WTC11 (cell line): ENCODE measurements around the gene MYO18B.

Source experiments
- ESRRA ChIP-seq: sonication (generic); formaldehyde crosslinking; IDR thresholded peaks from 2 replicates; pipeline ENCODE4 v1.8.1; 2022; ENCODE audit warnings: mild to moderate bottlenecking, missing genetic modification reagents, borderline replicate concordance
- ZNF232 ChIP-seq: sonication (generic); formaldehyde crosslinking; IDR thresholded peaks from 2 replicates; pipeline ENCODE4 v1.8.0; 2022; ENCODE audit warnings: mild to moderate bottlenecking, missing genetic modification reagents
- TF ChIP-seq, protein P1 (sequence below): fragments of 200-600 bp; IDR thresholded peaks from 2 replicates; pipeline ENCODE4 v1.8.0; 2022; ENCODE audit warnings: antibody characterized with exemption

DNA sequence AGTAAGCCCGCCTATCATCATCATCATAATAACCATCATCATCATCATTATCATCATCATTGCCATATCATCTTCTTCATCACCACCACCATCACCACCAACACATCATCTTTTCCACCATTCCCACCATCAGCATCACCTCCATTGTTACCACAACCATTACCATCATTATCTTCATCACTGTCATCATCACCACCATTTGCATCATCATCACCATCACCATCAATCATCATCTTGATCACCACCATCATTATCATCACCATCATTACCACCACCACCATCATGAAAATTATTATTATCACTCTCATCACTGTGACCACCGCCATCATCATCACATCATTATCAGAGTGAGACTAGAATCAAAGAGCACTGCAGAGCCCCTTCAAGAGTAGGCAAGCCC lies 227.9 kb downstream of the MYO18B start:
- TF ChIP-seq ZNF232 (CRISPR knock-in tag) = no peak
- TF ChIP-seq ESRRA (CRISPR knock-in tag) = no peak
- TF ChIP-seq, protein P1, sequence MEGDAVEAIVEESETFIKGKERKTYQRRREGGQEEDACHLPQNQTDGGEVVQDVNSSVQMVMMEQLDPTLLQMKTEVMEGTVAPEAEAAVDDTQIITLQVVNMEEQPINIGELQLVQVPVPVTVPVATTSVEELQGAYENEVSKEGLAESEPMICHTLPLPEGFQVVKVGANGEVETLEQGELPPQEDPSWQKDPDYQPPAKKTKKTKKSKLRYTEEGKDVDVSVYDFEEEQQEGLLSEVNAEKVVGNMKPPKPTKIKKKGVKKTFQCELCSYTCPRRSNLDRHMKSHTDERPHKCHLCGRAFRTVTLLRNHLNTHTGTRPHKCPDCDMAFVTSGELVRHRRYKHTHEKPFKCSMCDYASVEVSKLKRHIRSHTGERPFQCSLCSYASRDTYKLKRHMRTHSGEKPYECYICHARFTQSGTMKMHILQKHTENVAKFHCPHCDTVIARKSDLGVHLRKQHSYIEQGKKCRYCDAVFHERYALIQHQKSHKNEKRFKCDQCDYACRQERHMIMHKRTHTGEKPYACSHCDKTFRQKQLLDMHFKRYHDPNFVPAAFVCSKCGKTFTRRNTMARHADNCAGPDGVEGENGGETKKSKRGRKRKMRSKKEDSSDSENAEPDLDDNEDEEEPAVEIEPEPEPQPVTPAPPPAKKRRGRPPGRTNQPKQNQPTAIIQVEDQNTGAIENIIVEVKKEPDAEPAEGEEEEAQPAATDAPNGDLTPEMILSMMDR = no peak
